IPS-15b (cell line): ENCODE measurements around the gene METTL9.
"Not testable (repeated sequence)": the region's sequence is repeated elsewhere in the genome, so short reads cannot be mapped to it uniquely, and the experiment has no call there.

Source experiments
- H3K27me3 ChIP-seq: one replicate; pipeline ENCODE4 v1.6.1; 2013; ENCODE audit warnings: low read length; ENCODE audit not compliant: control insufficient read depth, insufficient read depth
- H3K36me3 ChIP-seq: one replicate; pipeline ENCODE4 v1.6.1; 2013; ENCODE audit warnings: low read length; ENCODE audit not compliant: control insufficient read depth, insufficient read depth
- H3K4me1 ChIP-seq: one replicate; pipeline ENCODE4 v1.6.1; 2013; ENCODE audit warnings: mild to moderate bottlenecking, low read length; ENCODE audit not compliant: control insufficient read depth, insufficient read depth
- H3K4me3 ChIP-seq: one replicate; pipeline ENCODE4 v1.5.1; 2013; ENCODE audit warnings: low read depth, low read length
- H3K9ac ChIP-seq: one replicate; pipeline ENCODE4 v1.6.1; 2013; ENCODE audit warnings: low read depth, mild to moderate bottlenecking, low read length
- H3K9me3 ChIP-seq: one replicate; pipeline ENCODE4 v1.6.1; 2013; ENCODE audit warnings: mild to moderate bottlenecking, low read length; ENCODE audit not compliant: control insufficient read depth, insufficient read depth

The METTL9 gene

DNA sequence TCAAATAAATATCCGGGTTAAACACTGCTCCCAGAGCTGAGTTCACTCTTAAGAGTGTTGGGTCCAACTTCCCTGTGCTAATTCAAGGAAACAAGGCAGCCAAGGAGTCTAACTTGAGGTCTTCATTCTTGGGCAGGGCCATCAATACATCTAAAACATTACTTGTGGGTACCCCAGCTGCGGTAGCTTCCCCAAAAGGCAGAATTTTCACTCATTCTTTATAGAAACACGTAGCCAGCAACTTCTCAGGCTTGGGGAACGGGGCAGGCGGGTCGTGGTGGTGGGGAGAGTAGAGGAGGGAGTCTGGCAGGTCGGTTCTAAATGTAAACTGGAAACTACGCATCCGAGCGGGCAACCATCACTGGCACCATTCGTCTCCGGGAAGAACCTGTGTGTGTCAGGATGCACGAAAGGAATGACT lies 666 bp upstream of the METTL9 start:
- H3K4me3 ChIP-seq, result peak overlapping the region; percentile 94
- peaks cover 2% of the 10 kb centered on the region for H3K4me1 ChIP-seq
- H3K9ac ChIP-seq, result peak overlapping the region; percentile 87
- no peaks in the 10 kb centered on the region for H3K9me3 ChIP-seq
- no peaks in the 10 kb centered on the region for H3K27me3 ChIP-seq
- no peaks in the 10 kb centered on the region for H3K36me3 ChIP-seq

GRCh38 chr16:21600031-21600773 lies 825 bp downstream of the METTL9 start:
- no peaks in the 10 kb centered on the region for H3K27me3 ChIP-seq
- no peaks in the 10 kb centered on the region for H3K9me3 ChIP-seq
- peak overlapping the region; percentile 85 for H3K9ac ChIP-seq
- H3K4me1 ChIP-seq, result peaks cover 2% of the 10 kb centered on the region
- peak overlapping the region; percentile 85 for H3K4me3 ChIP-seq
- H3K36me3 ChIP-seq, result no peaks in the 10 kb centered on the region

DNA sequence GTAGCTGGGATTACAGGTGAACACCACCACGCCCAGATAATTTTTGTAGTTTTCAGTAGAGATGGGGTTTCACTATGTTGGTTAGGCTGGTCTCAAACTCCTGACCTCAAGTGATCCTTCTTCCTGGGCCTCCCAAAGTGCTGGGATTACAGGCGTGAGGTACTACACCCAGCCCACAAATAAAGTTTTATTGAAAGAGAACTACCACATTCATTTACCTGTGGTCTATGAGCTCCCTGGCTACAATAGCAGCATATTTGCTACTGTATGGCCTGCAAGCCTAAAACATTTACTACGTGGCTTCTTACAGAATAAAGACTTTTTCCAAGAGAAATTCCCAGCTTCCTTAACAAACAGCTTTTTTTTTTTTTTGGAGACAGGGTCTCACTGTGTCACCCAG lies 3.4 kb downstream of the METTL9 start:
- Histone ChIP-seq H3K36me3 (no peaks in the 10 kb centered on the region), H3K9me3 (no peaks in the 10 kb centered on the region), H3K27me3 (no peaks in the 10 kb centered on the region), H3K9ac (no peak overlapping the region), H3K4me1 (peaks cover 2% of the 10 kb centered on the region), H3K4me3 (no peak overlapping the region)

GRCh38 chr16:21603928-21604327 lies 4.6 kb downstream of the METTL9 start:
- no peaks in the 10 kb centered on the region for H3K9me3 ChIP-seq
- H3K27me3 ChIP-seq, result no peaks in the 10 kb centered on the region
- no peak overlapping the region for H3K4me3 ChIP-seq
- H3K4me1 ChIP-seq, result peaks cover 9% of the 10 kb centered on the region
- H3K9ac ChIP-seq, result no peak overlapping the region
- H3K36me3 ChIP-seq, result no peaks in the 10 kb centered on the region

DNA sequence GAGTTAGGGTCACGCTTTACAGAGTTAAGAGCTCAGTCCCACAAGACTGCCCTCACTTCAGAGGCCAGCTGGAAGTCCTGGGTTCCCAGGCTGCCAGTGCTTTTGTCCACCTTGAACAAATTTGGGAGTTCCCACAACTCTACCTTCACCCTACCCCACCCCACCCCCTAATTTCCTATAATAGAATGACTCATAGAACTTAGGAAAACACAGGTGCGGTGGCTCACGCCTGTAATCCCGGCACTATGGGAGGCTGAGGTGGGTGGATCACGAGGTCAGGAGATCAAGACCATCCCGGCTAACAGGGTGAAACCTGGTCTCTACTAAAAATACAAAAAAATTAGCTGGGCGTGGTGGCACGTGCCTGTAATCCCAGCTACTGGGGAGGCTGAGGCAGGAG lies 6.5 kb downstream of the METTL9 start:
- not testable (repeated sequence) for H3K9me3 ChIP-seq, H3K4me3 ChIP-seq

DNA sequence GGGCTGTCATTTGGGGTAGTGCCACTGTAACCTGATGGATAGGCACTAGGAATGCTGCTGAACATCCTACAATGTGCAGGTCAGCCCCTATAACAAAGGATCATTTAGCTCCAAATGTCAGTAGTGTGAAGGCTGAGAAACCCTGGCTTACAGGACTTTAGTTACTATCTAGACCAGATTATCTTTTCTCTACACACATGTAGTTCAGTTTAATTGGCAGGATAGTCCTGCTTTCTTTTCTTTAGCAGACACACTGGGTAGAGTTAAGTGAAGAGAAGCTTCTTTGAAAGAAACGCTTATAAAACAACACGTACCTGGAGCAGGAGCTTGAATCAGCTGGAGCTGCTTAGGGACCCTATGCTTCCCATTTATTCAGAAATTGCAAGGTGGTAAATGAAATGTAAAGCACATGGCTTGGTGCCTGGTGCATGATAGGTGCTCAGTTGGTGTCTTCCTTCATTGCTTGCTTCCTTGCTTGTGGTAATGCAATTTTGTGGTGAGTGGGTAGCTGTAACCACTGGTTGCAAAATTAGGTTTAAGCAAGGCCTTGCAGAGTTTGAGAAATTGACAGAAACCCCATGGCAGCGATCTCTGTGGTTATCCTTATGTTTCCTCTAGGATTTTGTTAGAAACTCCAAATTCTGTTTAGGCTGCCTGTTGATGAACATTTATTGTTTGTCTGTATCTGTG lies 9.4 kb downstream of the METTL9 start:
- no peaks in the 10 kb centered on the region for H3K9me3 ChIP-seq
- no peaks in the 10 kb centered on the region for H3K27me3 ChIP-seq
- H3K4me3 ChIP-seq, result no peak overlapping the region
- no peak overlapping the region for H3K9ac ChIP-seq
- H3K4me1 ChIP-seq, result peaks cover 34% of the 10 kb centered on the region
- H3K36me3 ChIP-seq, result no peaks in the 10 kb centered on the region

More for the DNA sequence above, 6.5 kb downstream of the METTL9 start:
- H3K27me3 ChIP-seq, H3K36me3 ChIP-seq, H3K9ac ChIP-seq: not testable (repeated sequence)
- peaks cover 24% of the 10 kb centered on the region for H3K4me1 ChIP-seq

GRCh38 chr16:21610006-21610544 lies 10.7 kb downstream of the METTL9 start:
- Histone ChIP-seq H3K4me3 (no peak overlapping the region), H3K9ac (no peak overlapping the region), H3K36me3 (no peaks in the 10 kb centered on the region), H3K27me3 (no peaks in the 10 kb centered on the region), H3K9me3 (no peaks in the 10 kb centered on the region), H3K4me1 (peaks cover 34% of the 10 kb centered on the region)

- no peaks in the 10 kb centered on the region for H3K36me3 ChIP-seq
- H3K27me3 ChIP-seq, result no peaks in the 10 kb centered on the region
- H3K9me3 ChIP-seq, result no peaks in the 10 kb centered on the region
- H3K4me1 ChIP-seq, result peaks cover 34% of the 10 kb centered on the region
- H3K4me3 ChIP-seq, result no peak overlapping the region
- no peak overlapping the region for H3K9ac ChIP-seq
Measured at GRCh38 chr16:21610766-21611165, 11.4 kb downstream of the METTL9 start.

- peaks cover 34% of the 10 kb centered on the region for H3K4me1 ChIP-seq
- H3K9ac ChIP-seq, result no peak overlapping the region
- H3K36me3 ChIP-seq, result no peaks in the 10 kb centered on the region
- no peaks in the 10 kb centered on the region for H3K9me3 ChIP-seq
- no peak overlapping the region for H3K4me3 ChIP-seq
- no peaks in the 10 kb centered on the region for H3K27me3 ChIP-seq
Measured at GRCh38 chr16:21611198-21611555, 11.8 kb downstream of the METTL9 start.

GRCh38 chr16:21611556-21612384 lies 12.4 kb downstream of the METTL9 start:
- H3K27me3 ChIP-seq, result no peaks in the 10 kb centered on the region
- H3K9me3 ChIP-seq, result no peaks in the 10 kb centered on the region
- no peaks in the 10 kb centered on the region for H3K36me3 ChIP-seq
- H3K9ac ChIP-seq, result no peak overlapping the region
- no peak overlapping the region for H3K4me3 ChIP-seq
- H3K4me1 ChIP-seq, result peaks cover 34% of the 10 kb centered on the region

- no peaks in the 10 kb centered on the region for H3K27me3 ChIP-seq
- peaks cover 32% of the 10 kb centered on the region for H3K4me1 ChIP-seq
- no peaks in the 10 kb centered on the region for H3K9me3 ChIP-seq
- H3K36me3 ChIP-seq, result no peaks in the 10 kb centered on the region
- no peak overlapping the region for H3K4me3 ChIP-seq
- no peak overlapping the region for H3K9ac ChIP-seq
Measured at GRCh38 chr16:21613361-21613760, 14.0 kb downstream of the METTL9 start.
